Trophoblast cell (in vitro differentiated cells and primary cell): ENCODE data around the gene NUDC.

Experiments used
- DNase-seq, 2 donors: peaks; one replicate each; pipeline ENCODE4 v3.0.0-alpha.2; 2016
- H2AFZ ChIP-seq: 2 replicates; pipeline ENCODE4 v1.6.1; 2013; ENCODE audit warnings: low read length, moderate library complexity, mild to moderate bottlenecking; ENCODE audit not compliant: insufficient read depth, poor library complexity
- H2AK5ac ChIP-seq: 2 replicates; pipeline ENCODE4 v1.6.1; 2013; ENCODE audit warnings: mild to moderate bottlenecking, low read length
- H2BK120ac ChIP-seq: 2 replicates; pipeline ENCODE4 v1.6.1; 2013; ENCODE audit warnings: low read length, mild to moderate bottlenecking, moderate library complexity; ENCODE audit not compliant: insufficient read depth, poor library complexity
- H2BK12ac ChIP-seq: 2 replicates; pipeline ENCODE4 v1.6.1; 2013; ENCODE audit warnings: mild to moderate bottlenecking, low read length, moderate library complexity
- H2BK5ac ChIP-seq: 2 replicates; pipeline ENCODE4 v1.6.1; 2013; ENCODE audit warnings: low read length, low read depth, moderate library complexity, mild to moderate bottlenecking; ENCODE audit not compliant: poor library complexity
- H3K14ac ChIP-seq: 2 replicates; pipeline ENCODE4 v1.6.1; 2013; ENCODE audit warnings: mild to moderate bottlenecking, low read length
- H3K18ac ChIP-seq: 2 replicates; pipeline ENCODE4 v1.6.1; 2013; ENCODE audit warnings: mild to moderate bottlenecking, low read length
- H3K23ac ChIP-seq: 2 replicates; pipeline ENCODE4 v1.6.1; 2013; ENCODE audit warnings: low read length
- H3K27ac ChIP-seq: 2 replicates; pipeline ENCODE4 v1.5.1; 2013; ENCODE audit warnings: low read depth, mild to moderate bottlenecking, inconsistent platforms, low read length, moderate library complexity
- H3K27me3 ChIP-seq: 2 replicates; pipeline ENCODE4 v1.6.1; 2013; ENCODE audit warnings: inconsistent platforms, mild to moderate bottlenecking, low read length, moderate library complexity; ENCODE audit not compliant: insufficient read depth
- H3K36me3 ChIP-seq, 2 experiments: 1 replicate in 1 of 2; 2 replicates in 1 of 2; pipeline ENCODE4 v1.6.1; 2013; ENCODE audit warnings: low read length in 2 of 2, mild to moderate bottlenecking in 2 of 2, moderate library complexity in 1 of 2; ENCODE audit not compliant: insufficient read depth in 2 of 2, control insufficient read depth in 1 of 2
- H3K4ac ChIP-seq: 2 replicates; pipeline ENCODE4 v1.6.1; 2013; ENCODE audit warnings: low read depth, mild to moderate bottlenecking, low read length, moderate library complexity
- H3K4me1 ChIP-seq, 2 experiments: 1 replicate in 1 of 2; 2 replicates in 1 of 2; pipeline ENCODE4 v1.6.1; 2013; ENCODE audit warnings: low read length in 2 of 2, mild to moderate bottlenecking in 2 of 2, moderate library complexity in 1 of 2; ENCODE audit not compliant: insufficient read depth in 2 of 2, control insufficient read depth in 1 of 2
- H3K4me2 ChIP-seq: 2 replicates; pipeline ENCODE4 v1.6.1; 2013; ENCODE audit warnings: inconsistent platforms, mild to moderate bottlenecking, low read length, moderate library complexity
- H3K4me3 ChIP-seq: 2 replicates; pipeline ENCODE4 v1.5.1; 2013; ENCODE audit warnings: mild to moderate bottlenecking, low read depth, low read length, inconsistent platforms
- H3K79me1 ChIP-seq: one replicate; pipeline ENCODE4 v1.6.1; 2013; ENCODE audit warnings: low read length
- H3K79me2 ChIP-seq: 2 replicates; pipeline ENCODE4 v1.6.1; 2013; ENCODE audit warnings: low read length, mild to moderate bottlenecking; ENCODE audit not compliant: control insufficient read depth, insufficient read depth, poor library complexity
- H3K9ac ChIP-seq: 2 replicates; pipeline ENCODE4 v1.6.1; 2013; ENCODE audit warnings: mild to moderate bottlenecking, low read length
- H3K9me3 ChIP-seq: 2 replicates; pipeline ENCODE4 v1.6.1; 2013; ENCODE audit warnings: low read depth, mild to moderate bottlenecking, control low read depth, inconsistent platforms, low read length; ENCODE audit not compliant: insufficient read depth
- H4K12ac ChIP-seq: 2 replicates; pipeline ENCODE4 v1.6.1; 2013; ENCODE audit warnings: low read depth, mild to moderate bottlenecking, low read length, moderate library complexity
- H4K8ac ChIP-seq: 2 replicates; pipeline ENCODE4 v1.6.1; 2013; ENCODE audit warnings: low read depth, mild to moderate bottlenecking, low read length, moderate library complexity
- H4K91ac ChIP-seq: one replicate; pipeline ENCODE4 v1.6.1; 2013; ENCODE audit warnings: low read depth, mild to moderate bottlenecking, low read length, moderate library complexity
- WGBS: extraction: QIAGEN DNeasy Blood & Tissue Kit; methylation state at CpG from one replicate; pipeline ENCODE4 v1.1.7; 2013; ENCODE audit warnings: missing lambda C conversion rate; ENCODE audit not compliant: insufficient read length, insufficient coverage; ENCODE audit errors: extremely low coverage; 5-methylcytosine and 5-hydroxymethylcytosine counted together

The NUDC gene

DNA sequence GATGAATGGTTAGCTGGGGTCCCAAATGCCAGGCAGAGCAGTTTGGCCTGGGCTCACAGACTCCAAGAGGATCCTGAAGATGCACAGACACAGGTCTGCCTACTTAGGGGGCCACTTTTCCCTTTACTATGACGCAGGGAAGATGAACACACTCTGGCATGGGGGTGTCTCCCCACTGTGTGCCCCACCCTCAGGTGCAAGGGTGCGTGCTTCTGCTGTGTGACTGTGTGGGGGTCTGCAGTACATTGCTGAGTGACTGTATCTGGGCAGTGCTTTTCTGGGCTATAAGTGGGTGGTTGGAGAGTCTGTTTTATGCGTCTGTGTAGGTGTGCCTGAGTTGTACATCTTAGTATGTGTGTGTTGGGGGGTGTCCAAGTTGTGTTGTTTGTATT lies 11.6 kb upstream of the NUDC start:
- WGBS, result no CpG with 5 or more reads among the region's 3 CpGs
- H3K27me3 ChIP-seq, result no peaks in the 10 kb centered on the region
- no peak overlapping the region for H4K91ac ChIP-seq
- no peak overlapping the region for H4K8ac ChIP-seq
- H3K14ac ChIP-seq, result no peak overlapping the region
- no peak overlapping the region for H4K12ac ChIP-seq
- peaks cover 0 to 2% of the 10 kb centered on the region in 2 experiments for H3K4me1 ChIP-seq
- no peak overlapping the region for H3K4me3 ChIP-seq
- no peak overlapping the region for H3K4me2 ChIP-seq
- DNase-seq, result no peak
- H2BK120ac ChIP-seq, result no peak overlapping the region
- H3K79me1 ChIP-seq, result no peaks in the 10 kb centered on the region
- no peak overlapping the region for H2AFZ ChIP-seq
- H3K4ac ChIP-seq, result no peak overlapping the region
- H3K9me3 ChIP-seq, result peaks cover 4% of the 10 kb centered on the region
- H2BK5ac ChIP-seq, result no peak overlapping the region
- H3K23ac ChIP-seq, result no peak overlapping the region
- H3K9ac ChIP-seq, result no peak overlapping the region
- H2AK5ac ChIP-seq, result no peak overlapping the region
- no peak overlapping the region for H2BK12ac ChIP-seq
- no peaks in the 10 kb centered on the region for H3K36me3 ChIP-seq
- no peak overlapping the region for H3K27ac ChIP-seq
- H3K18ac ChIP-seq, result no peak overlapping the region
- H3K79me2 ChIP-seq, result no peaks in the 10 kb centered on the region

- no peaks in the 10 kb centered on the region for H3K27me3 ChIP-seq
- DNase-seq, result no peak
- no peak overlapping the region for H4K91ac ChIP-seq
- no peak overlapping the region for H3K27ac ChIP-seq
- H3K79me1 ChIP-seq, result no peaks in the 10 kb centered on the region
- no peak overlapping the region for H2BK5ac ChIP-seq
- no peak overlapping the region for H3K4ac ChIP-seq
- H3K14ac ChIP-seq, result no peak overlapping the region
- H3K18ac ChIP-seq, result no peak overlapping the region
- no peak overlapping the region for H4K8ac ChIP-seq
- no peak overlapping the region for H2BK120ac ChIP-seq
- no peak overlapping the region for H2BK12ac ChIP-seq
- WGBS, result no CpG with 5 or more reads among the region's 4 CpGs
- peaks cover 4% of the 10 kb centered on the region for H3K9me3 ChIP-seq
- H4K12ac ChIP-seq, result no peak overlapping the region
- no peaks in the 10 kb centered on the region for H3K36me3 ChIP-seq
- H2AK5ac ChIP-seq, result no peak overlapping the region
- no peak overlapping the region for H3K4me2 ChIP-seq
- H3K9ac ChIP-seq, result no peak overlapping the region
- H3K79me2 ChIP-seq, result no peaks in the 10 kb centered on the region
- H3K23ac ChIP-seq, result no peak overlapping the region
- H3K4me3 ChIP-seq, result no peak overlapping the region
- H3K4me1 ChIP-seq, result peaks cover 0 to 2% of the 10 kb centered on the region in 2 experiments
- H2AFZ ChIP-seq, result no peak overlapping the region
Observed at GRCh38 chr1:26910343-26911160, 11.0 kb upstream of the NUDC start.

GRCh38 chr1:26911399-26912146 lies 10.0 kb upstream of the NUDC start:
- Histone ChIP-seq H2BK5ac (no peak overlapping the region), H2BK12ac (no peak overlapping the region), H3K27me3 (no peaks in the 10 kb centered on the region), H4K8ac (no peak overlapping the region), H4K91ac (no peak overlapping the region), H3K4ac (no peak overlapping the region), H3K4me1 (peaks cover 0 to 2% of the 10 kb centered on the region in 2 experiments), H3K27ac (no peak overlapping the region), H3K4me2 (no peak overlapping the region), H3K79me1 (no peaks in the 10 kb centered on the region), H3K18ac (no peak overlapping the region), H2AK5ac (no peak overlapping the region), H3K36me3 (no peaks in the 10 kb centered on the region), H2BK120ac (no peak overlapping the region), H3K14ac (no peak overlapping the region), H3K9ac (no peak overlapping the region), H2AFZ (no peak overlapping the region), H4K12ac (no peak overlapping the region), H3K9me3 (peaks cover 4% of the 10 kb centered on the region), H3K4me3 (no peak overlapping the region), H3K23ac (no peak overlapping the region), H3K79me2 (no peaks in the 10 kb centered on the region)
- no peak for DNase-seq
- WGBS, result no CpG with 5 or more reads among the region's 8 CpGs

GRCh38 chr1:26912147-26912490 lies 9.4 kb upstream of the NUDC start:
- Histone ChIP-seq H2AFZ (no peak overlapping the region), H2BK5ac (no peak overlapping the region), H4K91ac (no peak overlapping the region), H3K4me2 (no peak overlapping the region), H4K12ac (no peak overlapping the region), H3K14ac (no peak overlapping the region), H3K18ac (no peak overlapping the region), H3K79me1 (no peaks in the 10 kb centered on the region), H4K8ac (no peak overlapping the region), H2BK120ac (no peak overlapping the region), H3K4ac (no peak overlapping the region), H3K36me3 (no peaks in the 10 kb centered on the region), H3K9me3 (peaks cover 4% of the 10 kb centered on the region), H3K79me2 (no peaks in the 10 kb centered on the region), H3K9ac (no peak overlapping the region), H3K27ac (no peak overlapping the region), H2BK12ac (no peak overlapping the region), H3K4me3 (no peak overlapping the region), H2AK5ac (no peak overlapping the region), H3K4me1 (peaks cover 0 to 2% of the 10 kb centered on the region in 2 experiments), H3K23ac (no peak overlapping the region), H3K27me3 (no peaks in the 10 kb centered on the region)
- no CpG with 5 or more reads among the region's 2 CpGs for WGBS
- no peak for DNase-seq
